ENCODE results near the gene SMC1A.

GRCh38 chrX:53452812-53453211 lies 30.4 kb upstream of the SMC1A start:
- TF ChIP-seq, protein P1, sequence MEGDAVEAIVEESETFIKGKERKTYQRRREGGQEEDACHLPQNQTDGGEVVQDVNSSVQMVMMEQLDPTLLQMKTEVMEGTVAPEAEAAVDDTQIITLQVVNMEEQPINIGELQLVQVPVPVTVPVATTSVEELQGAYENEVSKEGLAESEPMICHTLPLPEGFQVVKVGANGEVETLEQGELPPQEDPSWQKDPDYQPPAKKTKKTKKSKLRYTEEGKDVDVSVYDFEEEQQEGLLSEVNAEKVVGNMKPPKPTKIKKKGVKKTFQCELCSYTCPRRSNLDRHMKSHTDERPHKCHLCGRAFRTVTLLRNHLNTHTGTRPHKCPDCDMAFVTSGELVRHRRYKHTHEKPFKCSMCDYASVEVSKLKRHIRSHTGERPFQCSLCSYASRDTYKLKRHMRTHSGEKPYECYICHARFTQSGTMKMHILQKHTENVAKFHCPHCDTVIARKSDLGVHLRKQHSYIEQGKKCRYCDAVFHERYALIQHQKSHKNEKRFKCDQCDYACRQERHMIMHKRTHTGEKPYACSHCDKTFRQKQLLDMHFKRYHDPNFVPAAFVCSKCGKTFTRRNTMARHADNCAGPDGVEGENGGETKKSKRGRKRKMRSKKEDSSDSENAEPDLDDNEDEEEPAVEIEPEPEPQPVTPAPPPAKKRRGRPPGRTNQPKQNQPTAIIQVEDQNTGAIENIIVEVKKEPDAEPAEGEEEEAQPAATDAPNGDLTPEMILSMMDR (IDR thresholded peaks at IDR 0.05), result no peak
- no peak for TF ChIP-seq POLR2A (IDR thresholded peaks at IDR 0.05)
- TF ChIP-seq POLR2AphosphoS5 (IDR thresholded peaks at IDR 0.05), result no peak

Measured in breast epithelium (tissue), 3 donors.